Transverse colon (tissue), 4 donors: ENCODE data around the gene RHOJ. TPM values are rescaled to one million over a fixed set of nuclear protein-coding genes. Genes with fewer than 3 reads are reported as not detected.
A peak's percentile ranks its signal among the peaks of the same experiment; 100 is the strongest.

Experiments
- DNase-seq: peaks from one replicate; pipeline ENCODE4 v3.0.0-alpha.2; 2019
- H3K27ac ChIP-seq, 4 donors: fragments of 200-600 bp; sonication (generic); 2 replicates each; pipeline ENCODE4 v1.5.1; 2016 to 2018; ENCODE audit warnings: inconsistent platforms in 4 of 4
- H3K27me3 ChIP-seq: fragments of 200-600 bp; sonication (generic); 2 replicates; pipeline ENCODE4 v1.5.1; 2017; ENCODE audit warnings: inconsistent platforms
- H3K36me3 ChIP-seq, 4 donors: fragments of 200-600 bp; sonication (generic); 2 replicates each; pipeline ENCODE4 v1.5.1; 2017 to 2019; ENCODE audit warnings: inconsistent platforms in 4 of 4
- H3K4me1 ChIP-seq, 4 donors: fragments of 200-600 bp; sonication (generic); 2 replicates each; pipeline ENCODE4 v1.5.1; 2017 to 2020; ENCODE audit warnings: inconsistent platforms in 4 of 4
- H3K4me3 ChIP-seq, 4 donors: fragments of 200-600 bp; sonication (generic); 1 replicate in 1 of 4; 2 replicates in 3 of 4; pipeline versions ENCODE4 v1.5.1 to v1.6.1; 2017 to 2019; ENCODE audit warnings: inconsistent platforms in 4 of 4
- H3K9me3 ChIP-seq, 2 donors: fragments of 200-600 bp; sonication (generic); 2 replicates each; pipeline ENCODE4 v1.5.1; 2017 to 2019; ENCODE audit warnings: inconsistent platforms in 2 of 2
- EP300 ChIP-seq: sonication (generic); formaldehyde crosslinking; IDR thresholded peaks from one replicate; pipeline ENCODE4 v1.6.1; 2017; ENCODE audit warnings: antibody characterized with exemption, low read depth
- POLR2A ChIP-seq: fragments of 450-650 bp; IDR thresholded peaks from one replicate; pipeline ENCODE4 v1.6.1; 2016; ENCODE audit warnings: antibody characterized with exemption, mild to moderate bottlenecking, moderate library complexity
- POLR2AphosphoS5 ChIP-seq, 3 donors: sonication (generic); formaldehyde crosslinking; IDR thresholded peaks; one replicate each; pipeline ENCODE4 v1.6.1; 2016; ENCODE audit warnings: antibody characterized with exemption in 3 of 3
- WGBS, 2 donors: methylation state at CpG; one replicate each; pipeline ENCODE4 v1.1.5; 2018; ENCODE audit warnings: low coverage in 1 of 2; 5-methylcytosine and 5-hydroxymethylcytosine counted together
- in situ Hi-C, 4 donors: fragments of 200-750 bp; cut with MboI; loops; one replicate each; pipeline versions ENCODE4 v1.15.0 to v1.15.1; 2017; ENCODE audit warnings: low sequenced_read_pairs in 3 of 4, low pct_ligation_motif_present in 1 of 4, low pct_unique_long_range_greater_than_20kb in 1 of 4
- intact Hi-C: fragments of 100-400 bp; cut with DNase I; formaldehyde crosslinking; loops from one replicate; pipeline ENCODE4 v1.15.1; 2023; ENCODE audit warnings: low total_unique reads
- total RNA-seq, 4 donors: library from RNA; depleted of rRNA; stranded (reverse); fragments of >200 nt; gene quantifications; one replicate each; pipeline ENCODE4 v1.1.0, GENCODE V29; 2016
- TF ChIP-seq, protein P1 (sequence below), 5 experiments: fragments of 200-600 bp in 3 of 5; fragments of 450-650 bp in 2 of 5; sonication (generic) in 3 of 5; IDR thresholded peaks; 1 replicate in 2 of 5; 2 replicates in 3 of 5; pipeline ENCODE4 v1.5.1; 2016 to 2017; ENCODE audit warnings: antibody characterized with exemption in 5 of 5, inconsistent platforms in 3 of 5, mild to moderate bottlenecking in 2 of 5, moderate library complexity in 1 of 5

RHOJ gene
- total RNA-seq, 4 donors from 2014 or later = 2.9 to 23.7 (median 12.7) TPM

DNA sequence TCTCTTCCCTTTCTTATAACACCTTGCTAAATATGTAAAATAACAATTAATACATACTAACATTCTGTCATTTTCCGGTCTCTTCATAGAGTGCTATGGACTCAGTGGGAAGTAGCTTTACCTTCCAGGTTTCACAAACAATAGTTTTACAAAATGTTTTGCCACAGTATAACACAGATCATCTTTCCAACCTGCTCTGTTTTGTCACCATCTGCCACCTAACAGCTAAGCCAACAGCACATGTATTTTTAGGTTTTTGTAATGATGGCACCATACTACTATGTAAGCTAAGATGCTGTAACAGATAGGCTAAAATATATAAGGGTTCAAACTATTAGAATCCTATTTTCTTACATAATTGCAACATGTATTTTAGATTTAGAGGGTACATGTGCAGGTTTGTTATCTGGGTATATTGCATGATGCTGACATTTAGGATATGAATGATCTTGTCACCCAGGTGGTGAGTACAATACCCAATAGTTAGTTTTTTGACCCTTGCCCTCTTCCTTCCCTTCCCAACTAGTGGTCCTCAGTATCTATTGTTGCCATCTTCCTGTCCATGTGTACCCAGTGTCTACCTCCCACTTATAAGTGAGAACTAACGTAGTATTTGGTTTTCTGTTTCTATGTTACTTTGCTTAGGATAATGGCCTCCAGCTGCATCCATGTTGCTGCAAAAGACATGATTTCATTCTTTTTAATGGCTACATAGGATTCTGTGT lies 8.7 kb downstream of the RHOJ start:
- 78 to 83% methylated on average over 2 of the region's 2 CpGs for WGBS, 2 donors
- Histone ChIP-seq H3K27me3 (no peaks in the 10 kb centered on the region), H3K27ac (no peak overlapping the region), H3K4me3 (no peak overlapping the region), H3K36me3 (no peaks in the 10 kb centered on the region), H3K4me1 (no peaks in the 10 kb centered on the region), H3K9me3 (no peaks in the 10 kb centered on the region)
- DNase-seq = no peak
- TF ChIP-seq, protein P1, sequence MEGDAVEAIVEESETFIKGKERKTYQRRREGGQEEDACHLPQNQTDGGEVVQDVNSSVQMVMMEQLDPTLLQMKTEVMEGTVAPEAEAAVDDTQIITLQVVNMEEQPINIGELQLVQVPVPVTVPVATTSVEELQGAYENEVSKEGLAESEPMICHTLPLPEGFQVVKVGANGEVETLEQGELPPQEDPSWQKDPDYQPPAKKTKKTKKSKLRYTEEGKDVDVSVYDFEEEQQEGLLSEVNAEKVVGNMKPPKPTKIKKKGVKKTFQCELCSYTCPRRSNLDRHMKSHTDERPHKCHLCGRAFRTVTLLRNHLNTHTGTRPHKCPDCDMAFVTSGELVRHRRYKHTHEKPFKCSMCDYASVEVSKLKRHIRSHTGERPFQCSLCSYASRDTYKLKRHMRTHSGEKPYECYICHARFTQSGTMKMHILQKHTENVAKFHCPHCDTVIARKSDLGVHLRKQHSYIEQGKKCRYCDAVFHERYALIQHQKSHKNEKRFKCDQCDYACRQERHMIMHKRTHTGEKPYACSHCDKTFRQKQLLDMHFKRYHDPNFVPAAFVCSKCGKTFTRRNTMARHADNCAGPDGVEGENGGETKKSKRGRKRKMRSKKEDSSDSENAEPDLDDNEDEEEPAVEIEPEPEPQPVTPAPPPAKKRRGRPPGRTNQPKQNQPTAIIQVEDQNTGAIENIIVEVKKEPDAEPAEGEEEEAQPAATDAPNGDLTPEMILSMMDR (IDR thresholded peaks at IDR 0.05) = no peak
- TF ChIP-seq POLR2AphosphoS5 (IDR thresholded peaks at IDR 0.05) (no peak), EP300 (no peak), POLR2A (no peak)
- in situ Hi-C loops (no loop called here), intact Hi-C loops (no loop called here)

DNA sequence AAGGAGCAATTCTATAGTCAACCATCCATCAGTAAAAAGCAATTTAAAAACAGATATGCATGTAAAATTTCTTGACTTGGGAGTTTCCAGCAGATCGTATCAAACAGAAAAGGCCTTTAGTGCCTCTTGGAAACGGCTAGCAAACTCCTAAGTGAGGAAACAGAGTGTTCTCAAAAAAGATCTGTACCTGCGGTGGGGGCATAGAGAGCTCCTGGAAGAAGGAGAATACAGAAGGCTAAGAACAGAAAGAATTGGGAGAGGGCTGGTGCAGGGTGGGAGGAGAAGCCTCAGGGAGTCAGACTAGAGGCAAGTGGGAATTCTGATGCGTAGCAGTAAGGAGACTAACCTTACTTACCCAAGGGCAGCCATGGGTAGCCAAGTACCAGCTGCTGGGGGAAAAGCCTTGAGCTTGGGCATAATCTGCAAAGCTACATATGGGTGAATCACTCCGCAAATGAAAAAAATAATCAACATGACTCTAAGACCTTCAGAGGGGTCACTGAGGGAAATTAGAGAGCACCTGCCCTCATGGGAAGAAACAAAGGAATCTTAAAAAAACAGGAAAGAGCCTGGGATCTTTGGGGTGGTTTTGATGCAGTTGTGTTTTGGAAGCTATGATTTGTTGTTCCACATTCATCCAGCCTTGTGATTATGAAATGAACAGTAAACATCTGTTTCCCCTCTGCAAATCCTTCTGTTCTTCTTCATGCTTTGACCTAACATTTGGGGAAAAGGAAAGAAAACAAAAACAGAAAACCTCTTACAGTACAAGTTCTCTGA lies 10.4 kb downstream of the RHOJ start:
- H3K36me3 ChIP-seq = no peaks in the 10 kb centered on the region
- WGBS, 2 donors = 76 to 97% methylated on average over 4 to 5 of the region's 5 CpGs
- H3K9me3 ChIP-seq = no peaks in the 10 kb centered on the region
- no peak overlapping the region for H3K4me3 ChIP-seq
- peaks cover 0 to 8% (median 0%) of the 10 kb centered on the region in 4 donors for H3K4me1 ChIP-seq
- DNase-seq = no peak
- in situ Hi-C loops (no loop called here), intact Hi-C loops (no loop called here)
- H3K27me3 ChIP-seq = no peaks in the 10 kb centered on the region
- no peak for TF ChIP-seq EP300
- TF ChIP-seq, protein P1 (IDR thresholded peaks at IDR 0.05) = no peak
- peak overlapping the region in 1 of 4 donors; percentile 36 for H3K27ac ChIP-seq

DNA sequence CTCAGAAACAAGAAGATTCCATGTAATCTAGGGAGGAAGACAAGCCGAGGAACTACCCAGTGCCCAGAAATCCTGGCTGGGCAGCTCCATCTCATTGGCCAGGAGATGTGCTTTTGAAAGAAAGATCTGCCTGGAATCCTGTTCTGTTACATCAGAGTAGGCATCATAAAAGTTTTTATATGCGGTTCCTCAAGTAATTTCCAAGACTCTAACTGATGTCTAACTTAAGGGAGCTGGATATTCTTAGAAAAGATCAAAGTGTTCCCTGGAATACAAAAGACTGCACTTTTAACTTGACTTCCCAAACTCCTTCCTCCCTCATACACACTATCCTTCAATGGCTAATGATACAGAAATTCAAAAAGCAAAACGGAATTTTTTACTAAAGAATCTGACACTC lies 16.3 kb downstream of the RHOJ start:
- Histone ChIP-seq H3K27me3 (no peaks in the 10 kb centered on the region), H3K36me3 (no peaks in the 10 kb centered on the region), H3K4me3 (no peak overlapping the region), H3K27ac (no peak overlapping the region), H3K9me3 (no peaks in the 10 kb centered on the region), H3K4me1 (peaks cover 0 to 8% (median 2%) of the 10 kb centered on the region in 4 donors)
- TF ChIP-seq POLR2AphosphoS5 (IDR thresholded peaks at IDR 0.05) (peak in 1 of 3 donors; percentile 27), EP300 (no peak)
- intact Hi-C loops = no loop called here
- WGBS, 2 donors = 41 to 43% methylated on average over 2 to 3 of the region's 3 CpGs
- DNase-seq = no peak
- in situ Hi-C loops = no loop called here

DNA sequence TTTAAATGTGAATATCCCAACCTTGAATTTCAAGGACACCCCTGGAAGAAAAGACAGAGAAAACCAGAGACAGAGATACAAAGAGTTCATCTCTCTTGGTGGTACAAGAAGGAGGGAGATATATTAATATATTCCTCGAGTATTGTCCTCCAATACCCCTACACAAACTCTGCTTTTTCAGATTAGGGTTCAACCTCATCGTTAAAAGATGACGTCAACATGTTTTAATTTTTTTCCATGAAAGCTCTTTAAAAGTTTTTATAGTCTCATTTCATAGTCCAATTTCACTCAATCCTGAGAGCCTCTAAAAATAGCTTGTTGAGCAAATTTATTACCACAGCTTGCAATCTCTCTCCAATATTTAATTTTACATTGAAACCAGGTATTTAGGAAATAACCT lies 19.4 kb downstream of the RHOJ start:
- Histone ChIP-seq H3K27me3 (no peaks in the 10 kb centered on the region), H3K9me3 (no peaks in the 10 kb centered on the region), H3K4me1 (peaks cover 0 to 6% (median 2%) of the 10 kb centered on the region in 4 donors), H3K36me3 (no peaks in the 10 kb centered on the region), H3K27ac (peak overlapping the region in 1 of 4 donors; percentile 18), H3K4me3 (no peak overlapping the region)
- 58 to 79% methylated on average over 3 of the region's 3 CpGs for WGBS, 2 donors
- DNase-seq = no peak
- TF ChIP-seq, protein P1 (IDR thresholded peaks at IDR 0.05) = no peak
- TF ChIP-seq POLR2AphosphoS5 (IDR thresholded peaks at IDR 0.05) = no peak
- TF ChIP-seq EP300 = no peak
- TF ChIP-seq POLR2A = no peak
- intact Hi-C loops (no loop called here), in situ Hi-C loops (no loop called here)
